Endodermal cell (in vitro differentiated cells): Measurements from ENCODE around the gene ZFYVE27. TPM values are rescaled to one million over a fixed set of nuclear protein-coding genes. Genes with fewer than 3 reads are reported as not detected.

ENCODE experiments used
- DNase-seq: peaks from one replicate; pipeline ENCODE4 v3.0.0-alpha.2; 2017
- H3K27ac ChIP-seq: 2 replicates; pipeline ENCODE4 v1.5.1; 2013; ENCODE audit warnings: mild to moderate bottlenecking, low read depth, low read length, moderate library complexity
- H3K27me3 ChIP-seq: 2 replicates; pipeline ENCODE4 v1.6.1; 2013; ENCODE audit warnings: mild to moderate bottlenecking, low read length, moderate library complexity; ENCODE audit not compliant: insufficient read depth, control insufficient read depth, poor library complexity, severe bottlenecking
- H3K36me3 ChIP-seq: 2 replicates; pipeline ENCODE4 v1.7.0; 2013; ENCODE audit warnings: mild to moderate bottlenecking, low read length, moderate library complexity; ENCODE audit not compliant: control insufficient read depth, insufficient read depth
- H3K4me1 ChIP-seq: one replicate; pipeline ENCODE4 v1.7.0; 2013; ENCODE audit warnings: low read length; ENCODE audit not compliant: control insufficient read depth, insufficient read depth
- H3K4me3 ChIP-seq: 2 replicates; pipeline ENCODE4 v1.5.1; 2013; ENCODE audit warnings: mild to moderate bottlenecking, low read length, moderate library complexity
- H3K9ac ChIP-seq: 2 replicates; pipeline ENCODE4 v1.6.1; 2013; ENCODE audit warnings: mild to moderate bottlenecking, low read length, moderate library complexity; ENCODE audit not compliant: poor library complexity, severe bottlenecking; ENCODE audit errors: extremely low read depth
- H3K9me3 ChIP-seq: 2 replicates; pipeline ENCODE4 v1.6.1; 2013; ENCODE audit warnings: mild to moderate bottlenecking, low read length, moderate library complexity; ENCODE audit not compliant: control insufficient read depth
- H3K27ac Mint-ChIP-seq: 2 replicates; pipeline ENCODE4 v1.8.0; 2020; ENCODE audit warnings: mixed read lengths
- H3K27me3 Mint-ChIP-seq: 2 replicates; pipeline ENCODE4 v1.8.0; 2021; ENCODE audit warnings: mild to moderate bottlenecking, mixed read lengths; ENCODE audit not compliant: insufficient read depth
- H3K36me3 Mint-ChIP-seq: 2 replicates; pipeline ENCODE4 v1.8.0; 2020; ENCODE audit warnings: low read depth, mixed read lengths
- H3K4me1 Mint-ChIP-seq: 2 replicates; pipeline ENCODE4 v1.8.0; 2020; ENCODE audit warnings: mixed read lengths
- H3K4me3 Mint-ChIP-seq: 2 replicates; pipeline ENCODE4 v1.8.0; 2020; ENCODE audit warnings: mild to moderate bottlenecking, moderate library complexity, mixed read lengths
- H3K9me3 Mint-ChIP-seq: 2 replicates; pipeline ENCODE4 v1.8.0; 2020; ENCODE audit warnings: mild to moderate bottlenecking, mixed read lengths
- WGBS, 2 experiments: methylation state at CpG; one replicate each; pipeline versions ENCODE4 v1.1.5 to v1.1.7; 2013; ENCODE audit warnings: missing lambda C conversion rate in 2 of 2, mixed read lengths in 1 of 2; ENCODE audit not compliant: insufficient coverage in 1 of 2, insufficient read length in 1 of 2; 5-methylcytosine and 5-hydroxymethylcytosine counted together
- total RNA-seq, 2 donors: library from RNA; stranded (reverse); fragmentation: NEBNext Ultra II Directional in 1 of 2; extraction: Animal tissue kit (Norgen Biotek cat#: 25700) in 1 of 2; gene quantifications; 2 replicates in 1 of 2; 3 replicates in 1 of 2; pipeline ENCODE4 v1.2.1, GENCODE V29; 2021
- TF ChIP-seq, protein P1 (sequence below): fragments of 200-600 bp; sonication (generic); conservative IDR thresholded peaks from 2 replicates; pipeline ENCODE4 v1.5.0; 2021; ENCODE audit warnings: antibody characterized with exemption, mild to moderate bottlenecking

Gene ZFYVE27
- total RNA-seq, 2 donors from 2014 or later = 33.5 to 36.3 TPM

DNA sequence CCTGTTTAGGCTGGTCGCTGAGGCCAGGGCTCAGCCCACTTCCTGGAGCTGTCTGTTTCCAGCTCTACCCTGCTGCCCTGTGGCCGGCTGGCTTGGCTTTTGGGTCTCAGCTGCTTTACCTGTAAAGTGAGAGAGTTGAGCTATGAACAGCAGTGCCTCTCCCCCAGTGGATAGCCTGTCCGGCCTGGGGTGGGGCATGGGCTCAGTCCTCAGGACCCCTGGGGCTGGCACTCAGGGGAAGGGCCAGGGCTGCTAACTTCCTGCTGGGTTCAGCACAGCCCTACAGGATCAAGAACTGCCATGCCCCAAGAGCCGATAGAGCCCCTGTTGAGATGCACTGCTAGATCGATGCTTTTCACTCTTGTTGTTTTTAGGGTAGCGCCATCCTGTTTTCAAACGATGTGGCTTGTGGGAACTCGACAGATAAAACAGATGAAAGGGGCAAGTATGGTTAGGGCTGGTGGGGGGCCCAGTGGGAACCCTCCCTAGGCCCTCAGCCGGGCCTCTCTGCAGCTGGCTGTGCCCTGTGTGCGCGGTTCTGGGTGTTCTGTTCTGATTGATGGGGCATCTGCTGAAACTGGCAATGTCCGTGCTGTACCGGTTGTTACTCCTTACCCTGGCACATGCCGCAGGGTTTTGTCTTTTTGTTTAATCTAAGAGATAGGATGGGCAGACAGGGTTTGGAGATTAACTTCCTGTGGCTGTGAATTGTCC, 44.8 kb downstream of the ZFYVE27 start:
- Mint-ChIP-seq H3K4me3 (no peak overlapping the region), H3K9me3 (no peaks in the 10 kb centered on the region), H3K4me1 (peaks cover 44% of the 10 kb centered on the region), H3K27me3 (peaks cover 5% of the 10 kb centered on the region), H3K27ac (no peak overlapping the region), H3K36me3 (no peaks in the 10 kb centered on the region)
- Histone ChIP-seq H3K4me1 (peaks cover 21% of the 10 kb centered on the region), H3K9me3 (no peaks in the 10 kb centered on the region), H3K36me3 (no peaks in the 10 kb centered on the region), H3K4me3 (no peak overlapping the region), H3K9ac (no peak overlapping the region), H3K27ac (no peak overlapping the region), H3K27me3 (no peaks in the 10 kb centered on the region)
- WGBS, 2 experiments = 59 to 71% methylated on average over 7 to 14 of the region's 14 CpGs
- TF ChIP-seq, protein P1, sequence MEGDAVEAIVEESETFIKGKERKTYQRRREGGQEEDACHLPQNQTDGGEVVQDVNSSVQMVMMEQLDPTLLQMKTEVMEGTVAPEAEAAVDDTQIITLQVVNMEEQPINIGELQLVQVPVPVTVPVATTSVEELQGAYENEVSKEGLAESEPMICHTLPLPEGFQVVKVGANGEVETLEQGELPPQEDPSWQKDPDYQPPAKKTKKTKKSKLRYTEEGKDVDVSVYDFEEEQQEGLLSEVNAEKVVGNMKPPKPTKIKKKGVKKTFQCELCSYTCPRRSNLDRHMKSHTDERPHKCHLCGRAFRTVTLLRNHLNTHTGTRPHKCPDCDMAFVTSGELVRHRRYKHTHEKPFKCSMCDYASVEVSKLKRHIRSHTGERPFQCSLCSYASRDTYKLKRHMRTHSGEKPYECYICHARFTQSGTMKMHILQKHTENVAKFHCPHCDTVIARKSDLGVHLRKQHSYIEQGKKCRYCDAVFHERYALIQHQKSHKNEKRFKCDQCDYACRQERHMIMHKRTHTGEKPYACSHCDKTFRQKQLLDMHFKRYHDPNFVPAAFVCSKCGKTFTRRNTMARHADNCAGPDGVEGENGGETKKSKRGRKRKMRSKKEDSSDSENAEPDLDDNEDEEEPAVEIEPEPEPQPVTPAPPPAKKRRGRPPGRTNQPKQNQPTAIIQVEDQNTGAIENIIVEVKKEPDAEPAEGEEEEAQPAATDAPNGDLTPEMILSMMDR = no peak
- peak; percentile 73 for DNase-seq

DNA sequence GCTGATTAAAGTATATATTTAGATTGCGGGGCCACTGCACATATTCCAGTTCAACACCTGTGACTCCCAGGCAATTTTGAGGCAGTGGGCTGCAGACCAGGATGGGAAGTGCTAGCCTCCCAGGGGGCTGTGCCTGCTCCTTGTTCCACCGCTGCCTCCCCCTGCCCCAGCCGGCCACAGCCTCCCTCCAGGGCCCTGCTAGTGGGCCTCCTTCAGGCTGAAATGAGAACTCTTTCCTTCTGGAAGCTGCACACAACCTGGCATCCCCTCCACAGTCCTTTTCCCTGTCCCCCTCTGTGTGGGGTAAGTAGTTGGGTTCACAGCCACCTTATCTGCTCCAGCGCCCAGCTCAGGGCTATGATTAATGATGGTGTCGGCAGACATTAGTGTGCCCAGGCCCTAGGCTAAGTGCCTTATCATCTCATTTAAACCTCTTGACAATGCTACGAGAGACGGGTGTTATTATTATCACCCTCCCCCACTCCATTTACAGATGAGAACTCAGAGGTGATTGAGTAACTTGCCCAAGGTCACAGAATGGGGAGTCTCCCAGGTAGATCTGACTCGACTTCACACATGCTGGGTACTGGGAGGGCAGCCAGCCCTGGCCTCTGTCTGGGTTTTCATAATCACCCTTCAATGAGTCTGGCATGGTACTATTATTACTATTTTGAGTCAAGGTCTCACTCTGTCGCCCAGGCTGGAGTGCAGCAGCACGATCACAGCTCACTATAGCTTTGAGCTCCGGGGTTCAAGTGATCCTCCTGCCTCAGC, 45.7 kb downstream of the ZFYVE27 start:
- no peak overlapping the region for H3K9ac ChIP-seq
- H3K27me3 ChIP-seq = no peaks in the 10 kb centered on the region
- no peaks in the 10 kb centered on the region for H3K9me3 Mint-ChIP-seq
- TF ChIP-seq, protein P1 = peak; percentile 60
- H3K4me1 Mint-ChIP-seq = peaks cover 52% of the 10 kb centered on the region
- H3K27me3 Mint-ChIP-seq = peaks cover 12% of the 10 kb centered on the region
- no peaks in the 10 kb centered on the region for H3K9me3 ChIP-seq
- peaks cover 20% of the 10 kb centered on the region for H3K4me1 ChIP-seq
- H3K4me3 ChIP-seq = no peak overlapping the region
- 69 to 77% methylated on average over 9 to 11 of the region's 11 CpGs for WGBS, 2 experiments
- H3K27ac ChIP-seq = no peak overlapping the region
- no peak overlapping the region for H3K4me3 Mint-ChIP-seq
- no peaks in the 10 kb centered on the region for H3K36me3 ChIP-seq
- no peak overlapping the region for H3K27ac Mint-ChIP-seq
- DNase-seq = no peak
- no peaks in the 10 kb centered on the region for H3K36me3 Mint-ChIP-seq

DNA sequence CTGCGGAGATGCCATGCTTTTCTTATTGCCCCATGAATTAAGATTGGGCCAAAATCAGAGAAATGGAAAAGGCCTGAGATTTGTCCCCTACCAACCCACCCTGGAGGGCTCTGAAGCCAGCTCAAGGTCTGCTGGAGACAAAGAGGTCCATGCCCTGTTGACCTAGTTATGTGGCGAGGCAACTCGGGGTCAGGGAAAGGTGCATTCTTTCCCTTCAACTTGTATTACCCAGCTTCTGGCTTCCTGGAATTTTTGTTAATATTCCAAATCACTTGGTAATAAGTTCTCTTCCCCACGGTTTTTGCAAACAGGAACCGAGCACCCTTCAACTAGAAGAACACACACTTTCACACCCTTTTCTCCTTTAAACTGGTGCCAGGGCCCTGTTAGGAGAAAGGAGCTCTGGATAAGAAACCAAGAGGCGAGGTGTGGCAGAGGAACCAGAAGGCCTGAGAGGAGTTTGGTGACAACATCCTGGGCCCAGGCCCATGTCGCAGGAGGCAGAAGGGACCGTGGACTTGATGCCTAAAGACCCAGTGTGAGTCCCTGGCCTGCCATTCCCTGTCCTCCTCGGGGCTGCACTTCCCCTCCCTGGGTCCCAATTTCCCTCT, 47.4 kb downstream of the ZFYVE27 start:
- peaks cover 15% of the 10 kb centered on the region for H3K4me1 ChIP-seq
- Mint-ChIP-seq H3K27ac (no peak overlapping the region), H3K9me3 (no peaks in the 10 kb centered on the region), H3K36me3 (no peaks in the 10 kb centered on the region), H3K27me3 (peaks cover 12% of the 10 kb centered on the region), H3K4me3 (no peak overlapping the region), H3K4me1 (peaks cover 54% of the 10 kb centered on the region)
- no peak overlapping the region for H3K4me3 ChIP-seq
- no peak for DNase-seq
- WGBS, 2 experiments = 90 to 98% methylated on average over 6 to 9 of the region's 9 CpGs
- H3K27ac ChIP-seq = no peak overlapping the region
- no peaks in the 10 kb centered on the region for H3K27me3 ChIP-seq
- H3K9me3 ChIP-seq = no peaks in the 10 kb centered on the region
- no peak overlapping the region for H3K9ac ChIP-seq
- TF ChIP-seq, protein P1 = no peak
- no peaks in the 10 kb centered on the region for H3K36me3 ChIP-seq
